SIG-M5 treated with dmso at 0.1 percent for 504 hours (cell line): ENCODE data around the gene TRAPPC3.

ENCODE experiments used
- DNase-seq: peaks from one replicate; lab custom pipeline; 2025; ENCODE audit not compliant: unreplicated experiment; lab: John Stamatoyannopoulos, UW

Gene TRAPPC3

DNA sequence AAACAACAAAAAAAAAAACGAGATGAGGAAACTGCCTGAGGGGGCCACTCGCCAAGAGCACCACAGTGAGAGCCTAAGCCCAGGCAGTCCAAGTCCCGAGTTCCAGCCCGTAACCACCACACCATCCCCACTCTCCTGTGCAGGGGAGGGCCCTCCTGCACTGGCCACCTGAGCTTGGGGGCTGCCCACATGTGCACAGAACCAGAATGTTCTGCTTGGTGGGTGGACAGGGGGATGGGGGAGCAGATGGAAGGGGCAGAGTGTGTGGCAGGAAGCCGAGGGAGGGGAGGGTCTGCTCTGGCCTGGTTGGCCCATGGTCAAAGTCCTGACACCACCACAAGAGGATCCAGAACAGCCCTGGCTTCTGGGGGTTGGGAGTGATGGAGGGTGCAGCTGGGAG lies 43.0 kb downstream of the TRAPPC3 start:
- DNase-seq = no peak

GRCh38 chr1:36101546-36101945 lies 47.7 kb downstream of the TRAPPC3 start:
- no peak for DNase-seq

- no peak for DNase-seq
Observed at GRCh38 chr1:36100376-36100775, 48.9 kb downstream of the TRAPPC3 start.

DNA sequence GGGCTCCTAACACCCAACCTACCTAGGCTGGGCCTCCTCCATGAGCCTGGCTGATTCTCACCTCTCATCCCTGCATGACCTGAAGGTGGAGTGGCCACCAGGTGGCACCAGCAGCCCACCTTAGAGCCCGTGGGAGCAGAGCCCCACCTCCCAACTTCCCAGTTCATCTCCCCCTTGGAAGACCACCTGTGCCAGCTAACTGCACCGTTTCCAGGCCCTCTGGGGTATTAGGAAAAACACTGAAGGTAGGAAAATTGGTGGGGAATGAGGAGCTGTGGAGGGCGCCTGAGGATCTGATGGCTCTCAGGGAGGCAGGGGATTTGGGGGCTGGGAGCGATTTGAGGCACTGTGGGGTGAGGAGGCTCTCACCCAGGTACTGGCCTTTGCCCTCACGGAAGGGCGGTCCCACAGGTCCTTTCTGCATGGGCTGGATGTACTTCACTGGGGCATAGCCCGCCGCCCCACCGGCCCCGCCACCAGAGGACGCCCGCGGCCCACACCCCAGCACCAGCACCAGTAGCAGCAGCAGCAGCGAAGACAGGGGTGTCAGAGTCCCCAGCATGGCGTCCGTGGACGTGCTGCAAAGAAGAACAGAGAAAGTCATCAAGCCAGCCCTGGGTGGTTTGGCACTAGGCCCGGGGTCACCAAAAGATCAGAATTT lies 49.5 kb downstream of the TRAPPC3 start:
- peak; percentile 50 for DNase-seq

DNA sequence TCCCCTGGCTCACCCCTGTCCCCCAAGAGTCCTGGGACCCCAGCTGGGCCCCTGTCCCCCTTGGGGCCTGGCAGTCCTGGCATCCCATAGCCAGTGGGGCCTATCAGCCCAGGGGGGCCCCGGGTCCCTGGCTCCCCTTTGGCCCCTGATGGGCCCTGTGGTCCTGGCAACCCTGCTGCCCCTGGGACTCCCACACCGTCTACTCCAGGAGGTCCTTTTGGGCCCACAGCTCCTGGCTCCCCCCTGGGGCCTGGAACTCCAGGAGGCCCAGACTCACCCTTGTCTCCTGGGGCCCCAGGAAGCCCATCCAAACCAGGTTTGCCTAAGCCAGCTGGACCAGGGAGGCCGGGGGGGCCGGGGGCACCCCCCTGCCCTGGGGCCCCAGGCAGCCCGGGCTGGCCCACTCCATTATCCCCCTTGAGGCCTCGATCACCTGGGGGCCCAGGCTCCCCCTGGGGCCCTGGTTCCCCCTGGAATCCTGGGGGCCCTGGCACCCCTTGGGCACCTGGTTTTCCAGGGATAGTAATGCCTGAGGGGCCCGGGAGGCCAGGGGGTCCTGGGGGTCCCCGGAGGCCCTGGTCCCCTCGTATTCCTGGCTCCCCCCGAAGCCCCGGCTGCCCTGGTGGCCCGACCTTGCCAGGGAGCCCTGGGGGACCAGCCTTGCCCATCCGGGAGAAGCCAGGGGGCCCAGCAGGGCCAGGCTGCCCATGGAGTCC lies 50.5 kb downstream of the TRAPPC3 start:
- no peak for DNase-seq

DNA sequence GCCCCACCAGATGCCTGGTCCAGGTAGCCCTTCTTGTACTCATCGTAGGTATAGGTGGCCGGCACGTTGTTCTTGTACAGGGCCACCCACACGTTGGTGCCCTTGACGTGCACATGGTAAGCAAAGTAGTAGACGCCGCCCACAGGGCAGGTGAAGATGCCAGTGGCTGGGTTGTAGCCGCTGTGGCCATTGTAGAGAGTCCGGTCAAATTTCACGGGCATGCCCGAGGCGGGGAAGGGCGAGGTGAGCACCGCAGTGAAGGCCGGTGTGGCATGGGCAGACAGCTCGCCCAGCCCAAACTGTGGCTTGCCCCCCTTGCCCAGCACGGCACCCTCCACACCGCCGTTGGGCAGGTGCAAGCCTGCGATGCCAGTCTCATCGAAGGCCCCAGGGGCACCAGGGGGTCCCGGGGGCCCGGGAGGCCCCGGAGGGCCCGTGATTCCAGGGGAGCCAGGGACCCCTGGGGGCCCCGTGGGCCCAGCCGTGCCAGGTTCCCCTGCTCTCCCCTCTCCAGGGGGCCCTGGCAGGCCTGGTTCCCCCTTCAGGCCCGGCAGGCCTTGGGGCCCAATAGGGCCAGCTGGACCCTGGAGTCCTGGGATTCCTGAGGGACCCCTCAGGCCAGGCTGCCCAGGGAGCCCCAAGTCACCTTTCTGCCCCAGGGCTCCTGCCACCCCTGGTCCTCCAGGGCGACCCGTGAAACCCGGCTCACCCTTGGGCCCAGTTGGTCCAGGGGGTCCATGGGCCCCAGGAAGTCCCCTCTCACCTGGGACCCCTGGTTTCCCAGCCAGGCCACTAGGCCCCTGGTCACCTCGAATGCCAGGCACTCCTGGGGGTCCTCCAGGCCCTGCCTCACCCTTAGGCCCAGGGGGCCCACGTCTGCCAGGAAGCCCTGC lies 51.3 kb downstream of the TRAPPC3 start:
- no peak for DNase-seq

- DNase-seq = no peak
Observed at GRCh38 chr1:36096500-36097432, 52.5 kb downstream of the TRAPPC3 start.

GRCh38 chr1:36095760-36096405 lies 53.4 kb downstream of the TRAPPC3 start:
- DNase-seq = peak; percentile 47

GRCh38 chr1:36094621-36095061 lies 54.6 kb downstream of the TRAPPC3 start:
- DNase-seq = no peak

DNA sequence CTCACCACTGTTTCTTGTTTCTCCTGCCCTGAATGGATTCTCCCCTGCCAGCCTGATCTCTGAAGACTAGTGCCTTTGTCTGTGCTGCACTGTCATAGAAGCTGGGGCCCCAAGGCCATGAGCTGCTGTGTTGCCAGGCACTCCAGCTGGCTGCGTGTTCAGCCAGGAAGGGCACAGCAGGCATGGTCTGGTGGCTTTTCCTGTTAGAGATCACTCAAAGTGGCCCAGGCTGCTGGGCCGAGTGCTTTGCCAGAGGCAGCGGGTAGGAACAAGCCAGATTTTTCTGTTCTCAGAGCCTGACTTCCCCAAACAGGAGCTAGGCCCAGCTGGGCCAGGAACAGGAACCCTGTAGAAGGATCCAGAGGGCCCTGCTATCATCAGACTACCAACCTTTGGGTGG lies 55.4 kb downstream of the TRAPPC3 start:
- DNase-seq = no peak

DNA sequence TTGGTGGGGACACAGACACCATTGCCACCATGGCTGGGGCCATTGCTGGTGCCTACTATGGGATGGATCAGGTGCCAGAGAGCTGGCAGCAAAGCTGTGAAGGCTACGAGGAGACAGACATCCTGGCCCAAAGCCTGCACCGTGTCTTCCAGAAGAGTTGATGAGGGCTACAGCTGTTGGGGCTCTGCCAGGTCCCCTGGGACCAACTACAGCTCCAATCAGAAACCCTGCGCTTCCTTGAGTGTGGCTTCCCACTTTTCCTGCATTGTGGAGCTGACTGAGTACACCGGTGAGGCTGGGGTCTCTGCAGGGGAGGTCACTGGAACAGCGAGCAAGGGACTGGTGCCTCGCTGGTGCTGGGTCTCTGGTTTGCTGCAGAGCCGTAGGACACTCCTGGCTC lies 56.1 kb downstream of the TRAPPC3 start:
- DNase-seq = no peak

- no peak for DNase-seq
Observed at GRCh38 chr1:36092798-36093185, 56.5 kb downstream of the TRAPPC3 start.

GRCh38 chr1:36092166-36092797 lies 57.0 kb downstream of the TRAPPC3 start:
- no peak for DNase-seq

- DNase-seq = no peak
Observed at GRCh38 chr1:36091698-36092097, 57.6 kb downstream of the TRAPPC3 start.

DNA sequence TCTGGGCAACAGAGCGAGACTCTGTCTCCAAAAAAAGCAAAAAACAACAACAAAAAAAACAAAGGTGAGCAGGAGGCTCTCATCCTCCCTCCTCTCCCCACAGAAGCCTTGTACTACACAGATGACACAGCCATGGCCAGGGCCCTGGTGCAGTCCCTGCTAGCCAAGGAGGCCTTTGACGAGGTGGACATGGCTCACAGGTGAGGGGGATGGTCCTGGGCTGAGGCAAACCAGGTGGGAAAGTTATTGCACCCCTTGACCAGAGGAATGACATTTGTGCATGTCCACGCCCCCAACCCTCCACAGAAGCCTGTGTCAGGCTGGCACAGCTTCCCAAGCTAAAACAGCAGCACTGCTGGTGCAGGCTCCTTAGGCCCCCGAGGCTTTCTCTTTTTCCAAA lies 58.1 kb downstream of the TRAPPC3 start:
- no peak for DNase-seq

GRCh38 chr1:36089393-36090121 lies 59.7 kb downstream of the TRAPPC3 start:
- peak; percentile 43 for DNase-seq

- peak; percentile 91 for DNase-seq
Observed at GRCh38 chr1:36088577-36089392, 60.5 kb downstream of the TRAPPC3 start, which contains the start of gene ADPRS. Gene ADPRS, plus strand, starts transcription at chr1:36088892. Its CDS starts 13 bp downstream, at chr1:36088905.

DNA sequence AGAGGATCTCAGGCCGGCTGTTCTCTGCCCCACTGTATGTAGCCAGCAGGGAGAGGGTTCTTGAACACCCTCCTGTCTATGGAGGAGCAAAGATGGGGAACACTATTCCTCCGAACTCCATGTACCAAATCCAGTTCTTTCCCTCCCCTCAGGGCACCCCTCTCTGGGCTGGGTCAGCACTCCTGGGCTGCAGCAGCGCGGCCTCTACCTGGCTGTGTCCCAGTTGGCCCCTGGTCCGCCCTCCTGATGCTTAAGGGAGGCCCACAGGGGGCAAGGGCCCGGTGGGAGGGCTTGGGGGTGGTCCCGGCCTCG lies 61.1 kb downstream of the TRAPPC3 start:
- DNase-seq = no peak
